Hepatocyte (in vitro differentiated cells): ENCODE data around the gene TXNDC2.

Experiments used
- EZH2 ChIP-seq: fragments of 200-600 bp; sonication (generic); IDR thresholded peaks from 2 replicates; pipeline ENCODE4 v1.6.1; 2016; ENCODE audit warnings: antibody characterized with exemption, mild to moderate bottlenecking, borderline replicate concordance
- EZH2phosphoT487 ChIP-seq: fragments of 200-600 bp; sonication (generic); IDR thresholded peaks from one replicate; pipeline ENCODE4 v1.6.1; 2018; ENCODE audit warnings: antibody characterized with exemption, mild to moderate bottlenecking, low read depth, moderate library complexity; ENCODE audit not compliant: unreplicated experiment, severe bottlenecking
- TF ChIP-seq, protein P1 (sequence below): fragments of 200-600 bp; sonication (generic); IDR thresholded peaks from 2 replicates; pipeline ENCODE4 v1.5.1; 2016; ENCODE audit warnings: antibody characterized with exemption, mild to moderate bottlenecking; ENCODE audit not compliant: poor library complexity

DNA sequence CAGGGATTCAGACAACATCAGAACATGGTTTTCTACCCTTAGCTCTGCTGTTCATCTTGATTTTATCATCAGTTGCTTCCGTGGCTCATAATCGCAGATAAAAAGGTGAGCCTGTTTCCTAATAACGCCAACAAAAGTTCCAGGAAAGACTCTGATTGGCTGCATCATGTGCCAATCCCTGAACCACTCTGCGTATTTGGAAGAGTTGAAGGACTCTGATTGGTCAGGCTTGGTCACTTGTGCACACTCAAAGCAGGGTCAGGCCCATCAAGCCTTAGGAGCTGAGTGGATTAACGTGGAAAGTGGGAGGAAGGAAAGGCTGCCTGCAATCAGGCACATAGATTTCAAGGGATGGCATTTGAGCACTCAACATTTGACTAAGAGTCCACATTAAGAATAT lies 11.4 kb downstream of the TXNDC2 start:
- TF ChIP-seq, protein P1, sequence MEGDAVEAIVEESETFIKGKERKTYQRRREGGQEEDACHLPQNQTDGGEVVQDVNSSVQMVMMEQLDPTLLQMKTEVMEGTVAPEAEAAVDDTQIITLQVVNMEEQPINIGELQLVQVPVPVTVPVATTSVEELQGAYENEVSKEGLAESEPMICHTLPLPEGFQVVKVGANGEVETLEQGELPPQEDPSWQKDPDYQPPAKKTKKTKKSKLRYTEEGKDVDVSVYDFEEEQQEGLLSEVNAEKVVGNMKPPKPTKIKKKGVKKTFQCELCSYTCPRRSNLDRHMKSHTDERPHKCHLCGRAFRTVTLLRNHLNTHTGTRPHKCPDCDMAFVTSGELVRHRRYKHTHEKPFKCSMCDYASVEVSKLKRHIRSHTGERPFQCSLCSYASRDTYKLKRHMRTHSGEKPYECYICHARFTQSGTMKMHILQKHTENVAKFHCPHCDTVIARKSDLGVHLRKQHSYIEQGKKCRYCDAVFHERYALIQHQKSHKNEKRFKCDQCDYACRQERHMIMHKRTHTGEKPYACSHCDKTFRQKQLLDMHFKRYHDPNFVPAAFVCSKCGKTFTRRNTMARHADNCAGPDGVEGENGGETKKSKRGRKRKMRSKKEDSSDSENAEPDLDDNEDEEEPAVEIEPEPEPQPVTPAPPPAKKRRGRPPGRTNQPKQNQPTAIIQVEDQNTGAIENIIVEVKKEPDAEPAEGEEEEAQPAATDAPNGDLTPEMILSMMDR: no peak
- TF ChIP-seq EZH2phosphoT487: no peak
- no peak for TF ChIP-seq EZH2
